Measurements from ENCODE around the gene STAC3.
"Not testable (repeated sequence)": the region's sequence is repeated elsewhere in the genome, so short reads cannot be mapped to it uniquely, and the experiment has no call there.

DNA sequence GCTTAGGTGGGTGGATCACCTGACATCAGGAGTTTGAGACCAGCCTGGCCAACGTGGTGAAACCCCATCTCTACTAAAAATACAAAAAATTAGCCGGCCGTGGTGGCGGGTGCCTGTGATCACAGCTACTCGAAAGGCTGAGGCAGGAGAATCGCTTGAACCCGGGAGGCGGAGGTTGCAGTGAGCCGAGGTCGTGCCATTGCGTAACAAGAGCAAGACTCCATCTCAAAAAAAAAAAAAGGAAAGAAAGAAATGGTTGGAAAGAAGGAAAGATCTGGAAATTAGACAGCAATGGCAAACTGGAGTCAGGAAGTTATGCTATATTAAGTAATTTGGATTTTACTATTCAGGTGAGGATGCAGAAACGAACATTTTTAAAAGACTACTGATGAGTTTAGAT is 31.1 kb upstream of the STAC3 start:
- TF ChIP-seq CTCF (IDR thresholded peaks at IDR 0.05 in 4 of 5, conservative IDR thresholded peaks at IDR 0.05 in 1 of 5); POLR2A (IDR thresholded peaks at IDR 0.05): not testable (repeated sequence)
